ENCODE measurements around the gene KRT34.

DNA sequence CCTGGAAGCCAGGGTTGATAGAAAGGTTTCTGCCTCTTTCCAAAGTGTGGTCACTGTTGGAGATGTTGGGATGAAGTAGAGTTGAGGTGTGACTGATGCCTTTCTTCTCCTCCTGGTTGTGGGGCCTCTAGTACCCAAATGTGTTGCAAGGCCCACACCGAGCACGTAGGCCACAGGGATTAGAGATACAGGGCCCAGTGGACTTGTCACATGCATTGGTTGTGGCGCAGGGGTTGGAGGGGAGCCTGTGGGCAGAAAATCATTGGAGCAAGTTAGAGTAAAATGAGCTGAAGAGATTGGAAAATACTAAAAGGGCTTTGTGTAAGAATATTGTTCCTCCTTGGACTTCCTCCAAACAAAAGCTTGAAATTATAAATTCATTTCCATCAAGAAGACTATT lies 36.1 kb downstream of the KRT34 start:
- TF ChIP-seq, protein P1, sequence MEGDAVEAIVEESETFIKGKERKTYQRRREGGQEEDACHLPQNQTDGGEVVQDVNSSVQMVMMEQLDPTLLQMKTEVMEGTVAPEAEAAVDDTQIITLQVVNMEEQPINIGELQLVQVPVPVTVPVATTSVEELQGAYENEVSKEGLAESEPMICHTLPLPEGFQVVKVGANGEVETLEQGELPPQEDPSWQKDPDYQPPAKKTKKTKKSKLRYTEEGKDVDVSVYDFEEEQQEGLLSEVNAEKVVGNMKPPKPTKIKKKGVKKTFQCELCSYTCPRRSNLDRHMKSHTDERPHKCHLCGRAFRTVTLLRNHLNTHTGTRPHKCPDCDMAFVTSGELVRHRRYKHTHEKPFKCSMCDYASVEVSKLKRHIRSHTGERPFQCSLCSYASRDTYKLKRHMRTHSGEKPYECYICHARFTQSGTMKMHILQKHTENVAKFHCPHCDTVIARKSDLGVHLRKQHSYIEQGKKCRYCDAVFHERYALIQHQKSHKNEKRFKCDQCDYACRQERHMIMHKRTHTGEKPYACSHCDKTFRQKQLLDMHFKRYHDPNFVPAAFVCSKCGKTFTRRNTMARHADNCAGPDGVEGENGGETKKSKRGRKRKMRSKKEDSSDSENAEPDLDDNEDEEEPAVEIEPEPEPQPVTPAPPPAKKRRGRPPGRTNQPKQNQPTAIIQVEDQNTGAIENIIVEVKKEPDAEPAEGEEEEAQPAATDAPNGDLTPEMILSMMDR (IDR thresholded peaks at IDR 0.05; ENCODE audit: low read depth, low read length, poor library complexity, severe bottlenecking), result no peak
- TF ChIP-seq EZH2phosphoT487 (IDR thresholded peaks at IDR 0.05; ENCODE audit: borderline replicate concordance, low read length), result no peak
